CD4-positive, alpha-beta T cell treated with Interleukin-15 for 4 hours (primary cell): ENCODE measurements around the gene NT5DC4.

Source experiments
- DNase-seq: peaks from one replicate; pipeline ENCODE4 v3.0.0-alpha.2; 2020; ENCODE audit warnings: low spot score

The NT5DC4 gene

GRCh38 chr2:112784199-112785189 is 63.7 kb downstream of the NT5DC4 start, which contains the start of gene IL1A:
Gene IL1A (minus strand): TSS chr2:112784493. CDS start chr2:112783770, 723 bp downstream.
- DNase-seq = no peak

DNA sequence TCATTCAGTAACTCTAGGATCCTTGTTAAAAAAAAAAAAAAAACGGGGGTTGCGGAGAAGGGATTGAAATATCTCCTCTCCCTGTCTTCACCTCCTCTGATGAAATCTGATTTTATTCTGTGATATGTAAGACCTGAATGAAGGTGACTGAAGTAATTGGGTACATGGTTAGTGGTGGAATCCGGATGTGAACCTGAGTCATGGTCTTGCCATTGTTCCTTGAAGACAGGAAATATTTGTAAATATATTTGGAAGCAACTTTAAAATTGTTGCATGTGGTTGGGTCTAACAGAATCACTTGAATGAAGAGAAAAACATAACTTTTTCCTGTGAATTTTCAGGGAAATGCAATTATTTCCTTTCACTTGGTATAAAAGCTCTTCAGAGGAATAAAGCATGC is 66.5 kb downstream of the NT5DC4 start:
- DNase-seq = no peak

- DNase-seq = no peak
These were observed 67.0 kb downstream of the NT5DC4 start for GRCh38 chr2:112787729-112788393.

DNA sequence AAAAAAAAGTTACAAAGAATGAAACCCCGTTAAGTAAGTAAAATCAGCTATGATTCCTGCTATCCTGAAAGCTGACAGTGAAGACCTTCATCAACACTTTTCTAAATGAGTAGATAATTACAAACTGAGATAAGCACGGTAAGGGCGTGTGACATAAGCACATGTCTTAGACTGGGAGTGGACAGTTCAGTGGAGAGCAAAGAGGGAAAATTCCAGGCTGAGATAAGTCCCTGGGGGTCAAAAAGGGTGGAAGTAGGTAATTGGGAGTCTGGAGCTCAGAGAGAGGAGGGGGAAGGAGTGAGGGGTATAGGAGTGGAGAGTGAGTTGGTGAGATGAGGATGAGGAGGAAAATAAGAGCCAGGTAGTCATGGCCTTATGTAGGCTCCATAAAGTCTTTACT is 67.8 kb downstream of the NT5DC4 start:
- no peak for DNase-seq
